HAP-1 (cell line): ENCODE data around the gene ARL6IP4.
A peak's percentile ranks its signal among the peaks of the same experiment; 100 is the strongest.

Experiments used
- DNase-seq, 2 experiments: peaks; one replicate each; pipeline ENCODE4 v3.0.0-alpha.2; 2016 to 2020; ENCODE audit warnings: low spot score in 2 of 2
- H3K27me3 ChIP-seq: fragments of 250-450 bp; sonication (Bioruptor Pico); 2 replicates; pipeline ENCODE4 v1.5.1; 2020; ENCODE audit warnings: low read depth, mild to moderate bottlenecking, moderate library complexity
- H3K36me3 ChIP-seq: fragments of 250-450 bp; sonication (Bioruptor Pico); replicated peaks from 2 replicates; pipeline ENCODE4 v1.5.1; 2020; ENCODE audit warnings: mild to moderate bottlenecking
- H3K4me1 ChIP-seq: fragments of 250-450 bp; sonication (Bioruptor Pico); 2 replicates; pipeline ENCODE4 v1.5.1; 2020; ENCODE audit warnings: mild to moderate bottlenecking
- H3K4me3 ChIP-seq: fragments of 250-450 bp; sonication (Bioruptor Pico); 2 replicates; pipeline ENCODE4 v1.5.1; 2020; ENCODE audit warnings: mild to moderate bottlenecking, moderate library complexity
- H3K9me3 ChIP-seq: fragments of 250-450 bp; sonication (Bioruptor Pico); 2 replicates; pipeline ENCODE4 v1.5.1; 2020; ENCODE audit warnings: mild to moderate bottlenecking, moderate library complexity
- in situ Hi-C: fragments of 300-500 bp; cut with MboI; formaldehyde crosslinking; loops from 3 replicates; pipeline ENCODE4 v1.14.3; 2020; ENCODE audit warnings: low sequenced_read_pairs, inconsistent platforms, mixed read lengths

ARL6IP4 gene

DNA sequence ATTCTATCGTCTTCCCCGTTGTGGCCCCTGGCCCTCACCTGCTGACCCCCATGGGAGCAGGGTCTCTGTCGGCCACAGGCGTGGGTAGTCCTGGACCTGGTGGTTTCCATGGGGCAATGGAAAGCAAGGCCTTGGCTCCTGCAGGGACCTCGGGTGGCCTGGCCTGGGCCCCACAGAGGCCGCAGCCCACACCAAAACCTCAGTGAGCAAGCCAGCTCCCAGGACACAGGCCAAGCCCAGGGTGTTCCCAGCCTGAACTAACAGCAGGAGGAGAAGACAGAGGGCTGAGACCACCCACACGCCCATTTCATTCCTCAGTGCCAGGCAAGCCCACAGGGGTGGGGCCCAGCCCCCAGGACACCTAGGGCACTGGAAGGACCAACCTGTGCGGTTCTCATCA, 31.1 kb upstream of the ARL6IP4 start:
- DNase-seq, result no peak
- no peaks in the 10 kb centered on the region for H3K27me3 ChIP-seq
- no peak overlapping the region for H3K4me3 ChIP-seq
- in situ Hi-C loops, result no loop called here
- H3K36me3 ChIP-seq, result no peaks in the 10 kb centered on the region
- H3K9me3 ChIP-seq, result no peaks in the 10 kb centered on the region
- H3K4me1 ChIP-seq, result no peaks in the 10 kb centered on the region

DNA sequence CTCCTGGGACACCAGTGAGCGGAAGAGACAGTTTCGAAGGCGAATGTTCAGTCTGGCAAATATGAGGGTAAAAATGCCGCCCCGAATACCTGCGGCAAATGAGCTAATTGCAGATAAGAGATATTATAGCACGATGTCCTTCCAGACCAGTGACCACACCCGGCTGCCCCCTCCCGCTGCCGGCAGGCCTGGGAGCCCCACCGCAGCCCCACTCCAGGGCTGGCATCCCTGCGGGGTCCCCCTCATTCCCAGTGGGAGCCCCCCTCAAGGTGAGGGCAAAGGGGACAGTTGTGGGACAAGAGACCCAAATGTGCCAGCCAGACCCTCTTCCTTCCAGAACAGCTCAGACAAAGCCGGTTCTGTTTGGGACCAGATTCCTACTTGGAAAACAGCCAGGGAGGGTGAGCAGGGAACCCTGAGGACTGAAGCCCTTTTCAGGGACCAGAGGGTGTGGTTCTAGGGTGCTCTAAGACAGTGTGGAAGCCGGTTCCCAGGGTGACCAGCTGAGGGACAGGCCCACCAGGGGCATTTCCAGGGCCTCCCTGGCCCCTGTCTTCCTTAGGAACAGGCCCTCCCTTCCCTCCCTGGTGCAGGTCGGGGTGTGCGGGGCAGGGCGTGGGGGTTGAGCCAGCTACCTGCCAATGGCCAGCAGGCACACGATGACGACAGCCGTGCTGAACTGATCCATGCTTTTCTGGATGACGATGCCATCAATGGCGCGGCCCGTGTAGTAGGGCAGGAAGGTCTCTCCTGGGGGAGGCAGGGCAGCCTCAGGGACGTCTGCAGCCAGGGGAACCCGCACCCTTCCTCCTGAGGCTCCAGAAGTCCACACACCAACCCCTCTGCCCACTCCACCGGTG, 30.4 kb upstream of the ARL6IP4 start:
- Histone ChIP-seq H3K36me3 (no peaks in the 10 kb centered on the region), H3K4me1 (no peaks in the 10 kb centered on the region), H3K27me3 (no peaks in the 10 kb centered on the region), H3K4me3 (no peak overlapping the region), H3K9me3 (no peaks in the 10 kb centered on the region)
- in situ Hi-C loops, result loop anchor here (5.0 kb wide), 1 partner anchor 93 kb away; no protein-coding TSS in a partner anchor
- no peak for DNase-seq

DNA sequence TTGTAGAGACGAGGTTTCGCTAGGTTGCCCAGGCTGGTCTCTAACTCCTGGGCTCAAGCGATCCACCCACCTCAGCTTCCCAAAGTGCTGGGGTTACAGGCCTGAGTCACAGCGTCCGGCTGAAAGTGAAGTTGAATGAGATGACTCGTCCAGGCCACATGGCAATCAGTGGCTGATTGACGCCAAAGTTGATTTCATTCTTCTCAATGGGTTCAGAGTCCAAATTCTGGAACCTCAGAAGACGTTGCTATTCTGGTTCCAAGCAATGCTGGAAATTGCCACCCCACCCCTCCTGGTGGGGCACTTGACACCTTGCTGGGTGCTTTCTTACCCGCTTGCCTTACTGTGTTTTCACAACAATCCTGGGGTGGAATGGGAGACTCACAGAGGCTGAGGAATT, 29.1 kb upstream of the ARL6IP4 start:
- Histone ChIP-seq H3K27me3 (no peaks in the 10 kb centered on the region), H3K4me3 (no peak overlapping the region), H3K36me3 (no peaks in the 10 kb centered on the region), H3K4me1 (no peaks in the 10 kb centered on the region), H3K9me3 (no peaks in the 10 kb centered on the region)
- in situ Hi-C loops, result loop anchor here (5.0 kb wide), 1 partner anchor 94 kb away; no protein-coding TSS in a partner anchor
- DNase-seq, result no peak

DNA sequence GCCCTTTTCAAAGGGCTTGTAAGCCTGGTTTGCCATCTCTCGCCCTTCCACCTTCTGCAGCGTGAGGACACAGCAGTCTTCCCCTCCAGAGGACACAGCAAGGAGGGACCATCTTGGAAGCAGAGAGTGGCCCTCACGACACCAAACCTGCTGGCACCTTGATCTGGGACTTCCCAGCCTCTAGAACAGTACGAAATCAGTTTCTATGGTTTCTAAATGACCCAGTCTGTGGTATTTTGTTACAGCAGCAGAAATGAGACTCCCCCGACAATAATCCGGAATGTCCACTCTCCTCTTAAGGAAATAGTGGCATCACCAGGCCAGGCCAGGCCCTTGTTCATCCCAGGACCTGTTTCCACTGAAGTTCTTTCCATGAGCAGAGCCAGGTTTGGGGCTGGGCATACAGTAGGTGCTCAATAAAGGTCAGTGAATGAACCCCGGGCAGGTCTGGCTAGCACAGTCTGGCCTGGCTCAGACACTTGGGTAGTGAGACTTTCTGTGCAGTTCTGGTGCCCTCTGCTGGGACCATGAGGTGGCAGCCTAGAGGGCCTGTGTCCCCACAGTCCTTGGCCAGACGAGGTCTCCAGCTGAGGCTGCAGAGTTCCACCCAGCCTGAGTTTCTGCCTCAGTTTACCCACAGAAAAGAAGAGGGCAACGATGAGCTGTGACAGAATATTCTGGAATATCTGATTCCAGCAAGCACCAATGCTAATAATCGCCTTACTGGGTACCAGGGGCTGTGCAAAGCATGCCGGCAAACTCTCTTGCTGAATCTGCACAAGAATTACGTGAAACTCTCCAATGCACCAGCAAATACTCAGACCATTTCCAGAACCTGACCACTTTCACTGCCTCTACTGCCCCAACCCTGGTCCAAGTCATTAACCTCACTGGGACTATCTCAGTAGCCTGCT, 28.2 kb upstream of the ARL6IP4 start:
- Histone ChIP-seq H3K9me3 (no peaks in the 10 kb centered on the region), H3K36me3 (no peaks in the 10 kb centered on the region), H3K27me3 (no peaks in the 10 kb centered on the region), H3K4me1 (no peaks in the 10 kb centered on the region), H3K4me3 (no peak overlapping the region)
- peak; percentile 59 to 80 for DNase-seq
- in situ Hi-C loops, result loop anchor here (5.0 kb wide), 1 partner anchor 95 kb away; no protein-coding TSS in a partner anchor

- Histone ChIP-seq H3K36me3 (peaks cover 13% of the 10 kb centered on the region), H3K4me1 (no peaks in the 10 kb centered on the region), H3K4me3 (no peak overlapping the region), H3K9me3 (no peaks in the 10 kb centered on the region), H3K27me3 (no peaks in the 10 kb centered on the region)
- in situ Hi-C loops, result no loop called here
- DNase-seq, result no peak
These were observed 25.3 kb upstream of the ARL6IP4 start for GRCh38 chr12:122955156-122955555.

GRCh38 chr12:122956035-122956434, 24.4 kb upstream of the ARL6IP4 start:
- in situ Hi-C loops, result no loop called here
- Histone ChIP-seq H3K36me3 (peaks cover 15% of the 10 kb centered on the region), H3K27me3 (no peaks in the 10 kb centered on the region), H3K9me3 (no peaks in the 10 kb centered on the region), H3K4me1 (no peaks in the 10 kb centered on the region), H3K4me3 (no peak overlapping the region)
- DNase-seq, result no peak

DNA sequence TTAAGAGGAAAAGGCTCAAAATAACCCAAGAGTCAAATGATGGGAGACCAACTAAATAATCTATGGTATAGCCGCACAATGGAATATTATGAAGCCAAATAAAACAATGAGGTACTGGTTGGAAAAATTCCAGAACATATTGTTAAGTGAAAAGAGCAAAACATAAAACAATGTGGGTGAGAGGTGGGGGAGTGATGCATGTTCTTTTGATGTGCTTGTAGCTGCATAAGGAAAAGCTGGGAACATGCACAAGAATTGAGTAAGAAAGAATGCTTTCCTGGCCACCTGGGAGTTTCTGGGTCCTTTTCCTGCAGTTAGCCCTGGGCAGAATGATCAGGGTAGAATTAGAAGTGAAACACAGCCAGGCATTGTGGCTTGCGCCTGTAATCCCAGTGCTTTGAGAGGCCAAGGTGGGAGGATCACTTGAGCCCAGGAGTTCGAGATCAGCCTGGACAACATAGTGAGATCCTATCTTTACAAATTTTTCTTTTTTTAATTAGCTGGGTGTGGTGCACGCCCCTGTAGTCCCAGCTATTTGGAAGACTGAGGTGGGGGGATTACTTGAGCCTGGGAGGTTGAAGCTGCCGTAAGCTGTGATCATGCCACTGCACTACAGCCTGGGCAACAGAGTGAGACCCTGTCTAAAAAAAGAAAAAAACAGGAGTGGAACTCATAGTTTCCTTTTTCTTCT, 22.1 kb upstream of the ARL6IP4 start:
- peaks cover 15% of the 10 kb centered on the region for H3K36me3 ChIP-seq
- in situ Hi-C loops, result no loop called here
- no peak overlapping the region for H3K4me3 ChIP-seq
- H3K4me1 ChIP-seq, result no peaks in the 10 kb centered on the region
- no peaks in the 10 kb centered on the region for H3K9me3 ChIP-seq
- no peak for DNase-seq
- H3K27me3 ChIP-seq, result no peaks in the 10 kb centered on the region

GRCh38 chr12:122959566-122960192, 20.8 kb upstream of the ARL6IP4 start:
- Histone ChIP-seq H3K9me3 (no peaks in the 10 kb centered on the region), H3K27me3 (no peaks in the 10 kb centered on the region), H3K4me1 (no peaks in the 10 kb centered on the region; the same call in 1 of the 2 replicates), H3K36me3 (peaks cover 17% of the 10 kb centered on the region), H3K4me3 (no peak overlapping the region)
- in situ Hi-C loops, result no loop called here
- DNase-seq, result no peak

DNA sequence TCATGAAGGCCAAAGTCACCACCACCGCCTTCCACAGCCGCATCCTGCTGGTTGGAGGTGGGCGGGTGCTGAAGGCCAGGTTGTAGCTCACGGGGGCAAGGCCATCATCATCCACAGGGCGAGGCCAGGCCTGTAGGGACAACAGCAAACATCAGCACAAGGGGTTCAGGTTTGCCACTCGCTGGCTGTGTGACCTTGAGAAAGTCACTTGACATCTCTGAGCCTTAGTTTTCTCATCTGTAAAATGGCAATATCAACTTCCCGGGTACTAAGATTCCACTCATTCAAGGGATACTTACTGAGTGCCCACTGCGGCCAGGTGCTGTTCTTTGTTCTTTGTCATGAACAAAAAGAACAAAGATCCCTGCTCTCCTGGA, 20.3 kb upstream of the ARL6IP4 start:
- no peaks in the 10 kb centered on the region for H3K27me3 ChIP-seq
- peaks cover 17% of the 10 kb centered on the region for H3K36me3 ChIP-seq
- no peak for DNase-seq
- in situ Hi-C loops, result no loop called here
- no peak overlapping the region for H3K4me3 ChIP-seq
- no peaks in the 10 kb centered on the region for H3K9me3 ChIP-seq
- H3K4me1 ChIP-seq, result peaks cover 3% of the 10 kb centered on the region

GRCh38 chr12:122961531-122962329, 18.8 kb upstream of the ARL6IP4 start:
- H3K27me3 ChIP-seq, result no peaks in the 10 kb centered on the region
- no peak for DNase-seq
- in situ Hi-C loops, result no loop called here

DNA sequence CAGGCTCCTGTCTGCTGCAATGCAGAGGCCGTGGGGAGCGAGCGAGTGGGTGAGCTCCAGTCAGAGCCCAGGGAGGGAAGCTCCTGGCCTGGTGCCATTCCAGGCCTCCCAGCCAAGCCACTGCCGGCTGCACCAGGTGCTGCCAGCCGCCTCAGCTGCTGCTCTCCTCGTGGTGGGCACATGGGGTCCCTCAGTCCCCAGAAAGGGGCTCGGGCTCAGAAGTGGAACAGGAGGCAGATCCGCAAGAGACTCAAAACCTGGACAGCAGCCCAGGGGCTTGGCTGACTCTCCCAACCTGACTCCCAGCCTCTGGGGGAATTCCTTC, 16.6 kb upstream of the ARL6IP4 start:
- H3K9me3 ChIP-seq, result no peaks in the 10 kb centered on the region
- in situ Hi-C loops, result no loop called here
- DNase-seq, result no peak
- no peak overlapping the region for H3K4me3 ChIP-seq
- H3K36me3 ChIP-seq, result peaks cover 15% of the 10 kb centered on the region
- no peaks in the 10 kb centered on the region for H3K27me3 ChIP-seq
- H3K4me1 ChIP-seq, result peaks cover 5% of the 10 kb centered on the region

More at GRCh38 chr12:122961531-122962329, 18.8 kb upstream of the ARL6IP4 start:
- Histone ChIP-seq H3K36me3 (peaks cover 17% of the 10 kb centered on the region), H3K4me1 (peaks cover 5% of the 10 kb centered on the region), H3K9me3 (no peaks in the 10 kb centered on the region), H3K4me3 (no peak overlapping the region)

GRCh38 chr12:122964439-122965257, 15.8 kb upstream of the ARL6IP4 start:
- peaks cover 9% of the 10 kb centered on the region for H3K36me3 ChIP-seq
- no peak overlapping the region; the same call in 1 of the 2 replicates for H3K4me3 ChIP-seq
- no peaks in the 10 kb centered on the region for H3K9me3 ChIP-seq
- in situ Hi-C loops, result no loop called here
- DNase-seq, result no peak
- peaks cover 5% of the 10 kb centered on the region for H3K4me1 ChIP-seq
- no peaks in the 10 kb centered on the region for H3K27me3 ChIP-seq
